ENCODE measurements around the gene DTNA. TPM values are rescaled to one million over a fixed set of nuclear protein-coding genes. Genes with fewer than 3 reads are reported as not detected.

Gene DTNA
- total RNA-seq, 2 experiments from 2014 or later: not detected

DNA sequence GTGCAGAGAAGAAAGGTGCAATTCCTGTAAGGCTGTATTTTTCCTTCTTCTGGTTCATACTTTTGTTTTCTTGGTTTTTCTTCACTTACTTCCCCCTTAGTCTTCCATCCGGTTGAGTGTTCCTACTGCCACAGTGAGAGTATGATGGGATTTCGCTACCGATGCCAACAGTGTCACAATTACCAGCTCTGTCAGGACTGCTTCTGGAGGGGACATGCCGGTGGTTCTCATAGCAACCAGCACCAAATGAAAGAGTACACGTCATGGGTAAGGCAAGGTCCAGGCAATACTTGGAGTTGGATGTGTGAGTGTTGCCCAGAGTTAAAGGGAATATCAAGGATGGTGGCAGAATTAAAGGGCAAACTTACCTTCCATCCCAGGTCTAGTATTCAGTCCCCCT lies 108.0 kb downstream of the DTNA start:
- no peak overlapping the region for H3K4me3 ChIP-seq (ENCODE audit: low read length)
- Mint-ChIP-seq H3K9me3 (no peaks in the 10 kb centered on the region), H3K27ac (no peak overlapping the region), H3K36me3 (ENCODE audit: low read depth) (no peaks in the 10 kb centered on the region), H3K4me3 (no peak overlapping the region), H3K27me3 (no peaks in the 10 kb centered on the region), H3K4me1 (ENCODE audit: low read depth) (no peaks in the 10 kb centered on the region)
- H3K36me3 ChIP-seq (ENCODE audit: insufficient read depth, low read length): no peaks in the 10 kb centered on the region
- intact Hi-C loops (cut with DNase I, micrococcal nuclease): no loop called here
- TF ChIP-seq, protein P1, sequence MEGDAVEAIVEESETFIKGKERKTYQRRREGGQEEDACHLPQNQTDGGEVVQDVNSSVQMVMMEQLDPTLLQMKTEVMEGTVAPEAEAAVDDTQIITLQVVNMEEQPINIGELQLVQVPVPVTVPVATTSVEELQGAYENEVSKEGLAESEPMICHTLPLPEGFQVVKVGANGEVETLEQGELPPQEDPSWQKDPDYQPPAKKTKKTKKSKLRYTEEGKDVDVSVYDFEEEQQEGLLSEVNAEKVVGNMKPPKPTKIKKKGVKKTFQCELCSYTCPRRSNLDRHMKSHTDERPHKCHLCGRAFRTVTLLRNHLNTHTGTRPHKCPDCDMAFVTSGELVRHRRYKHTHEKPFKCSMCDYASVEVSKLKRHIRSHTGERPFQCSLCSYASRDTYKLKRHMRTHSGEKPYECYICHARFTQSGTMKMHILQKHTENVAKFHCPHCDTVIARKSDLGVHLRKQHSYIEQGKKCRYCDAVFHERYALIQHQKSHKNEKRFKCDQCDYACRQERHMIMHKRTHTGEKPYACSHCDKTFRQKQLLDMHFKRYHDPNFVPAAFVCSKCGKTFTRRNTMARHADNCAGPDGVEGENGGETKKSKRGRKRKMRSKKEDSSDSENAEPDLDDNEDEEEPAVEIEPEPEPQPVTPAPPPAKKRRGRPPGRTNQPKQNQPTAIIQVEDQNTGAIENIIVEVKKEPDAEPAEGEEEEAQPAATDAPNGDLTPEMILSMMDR (IDR thresholded peaks at IDR 0.05): no peak
- CTCF ChIA-PET: no interaction called here
- no peak overlapping the region for H3K27ac ChIP-seq (ENCODE audit: low read depth in 1 of 2, low read length in 2 of 2)
- DNase-seq (no peak), ATAC-seq (ENCODE audit: poor library complexity) (no peak)
- no peaks in the 10 kb centered on the region for H3K27me3 ChIP-seq (ENCODE audit: control insufficient read depth in 1 of 2, insufficient read depth in 2 of 2, low read length in 2 of 2)
- POLR2A ChIA-PET: no interaction called here
- no peaks in the 10 kb centered on the region for H3K9me3 ChIP-seq (ENCODE audit: control insufficient read depth in 1 of 2, insufficient read depth in 1 of 2, low read length in 2 of 2)
- no peaks in the 10 kb centered on the region for H3K4me1 ChIP-seq (ENCODE audit: insufficient read depth, low read length)

DNA sequence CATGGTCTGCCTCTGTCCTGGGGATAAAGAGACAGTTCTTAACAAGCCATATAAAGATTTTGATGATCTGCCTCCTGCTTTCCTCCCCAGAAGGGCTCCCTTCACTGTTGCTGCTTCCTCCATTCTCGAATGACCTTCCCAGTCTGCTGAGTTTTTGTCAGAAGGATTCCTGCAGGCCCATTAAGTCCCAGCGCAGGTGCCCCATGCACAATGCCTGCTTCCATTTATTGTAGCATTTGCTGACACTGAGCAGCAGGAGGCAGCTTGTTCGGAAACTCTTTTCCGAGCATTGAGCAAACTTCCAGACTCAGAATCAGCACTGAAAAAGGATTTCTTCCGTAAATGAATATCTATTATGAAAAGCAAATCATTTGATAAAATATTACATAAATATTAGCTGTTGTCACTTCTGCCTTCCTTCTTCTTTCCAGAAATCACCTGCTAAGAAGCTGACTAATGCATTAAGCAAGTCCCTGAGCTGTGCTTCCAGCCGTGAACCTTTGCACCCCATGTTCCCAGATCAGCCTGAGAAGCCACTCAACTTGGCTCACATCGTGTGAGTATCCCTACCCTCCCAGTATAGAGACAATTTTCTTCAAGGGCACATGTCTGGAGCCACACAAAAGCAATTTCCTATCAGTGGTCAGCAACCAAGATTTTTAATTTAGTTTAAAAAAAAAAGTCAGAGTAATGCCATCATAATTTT lies 110.4 kb downstream of the DTNA start:
- no peak overlapping the region for H3K4me3 ChIP-seq (ENCODE audit: low read length)
- Mint-ChIP-seq H3K4me1 (ENCODE audit: low read depth) (no peaks in the 10 kb centered on the region), H3K4me3 (no peak overlapping the region), H3K27ac (no peak overlapping the region), H3K36me3 (ENCODE audit: low read depth) (no peaks in the 10 kb centered on the region), H3K27me3 (no peaks in the 10 kb centered on the region), H3K9me3 (no peaks in the 10 kb centered on the region)
- no peaks in the 10 kb centered on the region for H3K27me3 ChIP-seq (ENCODE audit: control insufficient read depth in 1 of 2, insufficient read depth in 2 of 2, low read length in 2 of 2)
- no peak overlapping the region for H3K27ac ChIP-seq (ENCODE audit: low read depth in 1 of 2, low read length in 2 of 2)
- ChIA-PET CTCF (no interaction called here), POLR2A (no interaction called here)
- intact Hi-C loops (cut with DNase I, micrococcal nuclease): no loop called here
- no peak for DNase-seq
- H3K36me3 ChIP-seq (ENCODE audit: insufficient read depth, low read length): no peaks in the 10 kb centered on the region
- ATAC-seq (ENCODE audit: poor library complexity): no peak
- H3K4me1 ChIP-seq (ENCODE audit: insufficient read depth, low read length): no peaks in the 10 kb centered on the region
- TF ChIP-seq, protein P1 (IDR thresholded peaks at IDR 0.05): no peak
- H3K9me3 ChIP-seq (ENCODE audit: control insufficient read depth in 1 of 2, insufficient read depth in 1 of 2, low read length in 2 of 2): no peaks in the 10 kb centered on the region

DNA sequence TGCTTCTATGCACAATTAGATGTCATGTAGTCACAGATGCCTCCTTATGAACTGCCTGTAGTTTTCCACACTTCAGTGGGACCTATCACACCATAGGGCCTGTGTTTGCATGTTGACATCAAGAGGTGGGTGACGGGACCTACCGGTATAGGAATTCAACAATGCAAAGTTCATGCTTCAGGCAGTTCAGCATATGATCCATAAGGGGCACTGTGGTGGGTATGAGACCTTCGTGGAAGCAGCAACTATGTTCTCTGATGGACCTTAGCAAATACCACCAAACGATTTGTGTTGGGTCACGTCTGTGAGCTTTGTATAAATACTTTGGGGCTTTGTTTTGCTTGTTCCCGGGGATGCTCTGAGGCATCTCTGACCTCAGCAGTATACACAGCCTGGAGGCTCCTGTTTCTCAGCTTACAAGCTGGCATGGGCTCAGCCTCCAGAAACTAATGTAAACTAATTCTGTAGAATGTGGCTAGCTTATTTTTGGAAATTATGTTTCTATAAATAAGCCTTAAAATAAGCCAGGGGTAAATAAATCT lies 111.6 kb downstream of the DTNA start:
- ATAC-seq (ENCODE audit: poor library complexity) (no peak), DNase-seq (no peak)
- POLR2A ChIA-PET: no interaction called here
- H3K27ac Mint-ChIP-seq: no peak overlapping the region
- Histone ChIP-seq H3K9me3 (ENCODE audit: control insufficient read depth in 1 of 2, insufficient read depth in 1 of 2, low read length in 2 of 2) (no peaks in the 10 kb centered on the region), H3K36me3 (ENCODE audit: insufficient read depth, low read length) (no peaks in the 10 kb centered on the region), H3K4me3 (ENCODE audit: low read length) (no peak overlapping the region), H3K27me3 (ENCODE audit: control insufficient read depth in 1 of 2, insufficient read depth in 2 of 2, low read length in 2 of 2) (no peaks in the 10 kb centered on the region), H3K4me1 (ENCODE audit: insufficient read depth, low read length) (no peaks in the 10 kb centered on the region), H3K27ac (ENCODE audit: low read depth in 1 of 2, low read length in 2 of 2) (no peak overlapping the region)
- H3K9me3 Mint-ChIP-seq: no peaks in the 10 kb centered on the region
- no peaks in the 10 kb centered on the region for H3K4me1 Mint-ChIP-seq (ENCODE audit: low read depth)
- CTCF ChIA-PET: no interaction called here
- TF ChIP-seq, protein P1 (IDR thresholded peaks at IDR 0.05): no peak
- no peaks in the 10 kb centered on the region for H3K36me3 Mint-ChIP-seq (ENCODE audit: low read depth)
- H3K27me3 Mint-ChIP-seq: no peaks in the 10 kb centered on the region
- H3K4me3 Mint-ChIP-seq: no peak overlapping the region
- intact Hi-C loops (cut with DNase I, micrococcal nuclease): no loop called here

Measured in CD4-positive, alpha-beta T cell (primary cell).